Measurements from ENCODE around the gene APBA2.
"Not testable (repeated sequence)": the region's sequence is repeated elsewhere in the genome, so short reads cannot be mapped to it uniquely, and the experiment has no call there.

APBA2 gene

GRCh38 chr15:29016518-29016917 is 130.7 kb downstream of the APBA2 start:
- no peak for DNase-seq

- no peak for DNase-seq
These were observed 132.5 kb downstream of the APBA2 start for GRCh38 chr15:29018120-29018805.

DNA sequence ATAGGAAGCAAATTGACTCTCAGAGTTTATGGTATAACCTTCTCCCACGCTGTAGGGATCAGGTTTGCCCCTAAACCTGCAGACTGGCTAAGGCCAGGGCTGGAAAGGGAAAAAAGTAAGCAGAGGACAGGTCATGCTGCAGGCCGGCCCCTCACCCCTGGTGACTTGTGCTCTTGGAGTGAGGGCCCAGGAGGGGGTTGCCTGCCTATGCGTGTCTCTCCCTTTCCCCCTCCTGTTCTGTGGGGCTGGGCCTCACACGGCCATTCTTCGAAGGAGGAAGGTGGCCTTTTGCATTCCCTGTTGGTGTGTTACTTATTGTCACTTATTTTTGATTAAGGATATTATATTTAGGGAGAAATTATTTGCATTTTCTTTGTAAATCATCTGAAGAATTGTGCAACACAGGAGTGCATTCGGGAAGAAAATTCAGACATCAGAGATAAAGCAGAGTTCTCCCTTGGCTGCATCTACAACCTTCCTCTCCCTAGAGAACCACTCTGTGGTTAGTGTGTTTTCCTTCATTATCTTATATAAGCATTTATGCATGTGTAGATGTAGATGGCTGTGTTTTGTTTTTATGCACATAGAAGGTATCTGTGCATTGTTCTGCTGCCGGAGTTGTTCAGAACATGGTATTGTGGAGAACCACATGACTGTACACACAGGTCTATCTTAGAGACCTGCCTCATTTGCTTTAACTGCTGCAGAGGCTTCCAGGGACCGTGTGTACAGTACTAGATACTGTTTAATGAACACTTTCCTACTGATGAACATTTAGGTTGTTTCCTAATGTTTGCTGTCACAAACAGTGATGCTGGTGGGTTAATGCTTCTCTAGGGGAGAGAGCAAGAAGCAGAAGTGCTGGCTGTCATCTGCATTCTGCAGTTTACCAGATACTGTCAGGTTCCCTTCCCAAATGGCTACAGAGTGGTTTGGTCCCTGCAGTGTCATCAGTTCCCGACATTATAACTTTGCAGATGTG is 133.5 kb downstream of the APBA2 start:
- no peak for DNase-seq

DNA sequence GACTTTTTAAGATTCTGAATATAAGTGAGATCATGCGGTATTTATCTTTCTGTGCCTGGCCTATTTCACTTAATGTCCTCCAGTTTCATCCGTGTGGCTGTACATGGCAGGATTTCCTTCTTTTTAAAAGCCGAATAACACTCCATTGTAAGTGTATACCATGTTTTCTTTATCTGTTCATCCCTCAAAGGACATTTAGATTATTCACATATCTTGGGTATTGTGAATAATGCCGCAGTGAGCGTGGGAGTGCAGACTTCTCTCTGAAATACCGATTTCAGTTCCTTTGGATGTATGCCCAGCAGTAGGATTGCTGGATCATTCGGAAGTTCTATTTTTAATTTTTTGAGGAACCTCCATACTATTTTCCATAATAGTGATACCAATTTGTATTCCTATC is 136.1 kb downstream of the APBA2 start:
- DNase-seq = no peak

- no peak for DNase-seq
These were observed 138.9 kb downstream of the APBA2 start for GRCh38 chr15:29024662-29025061.

DNA sequence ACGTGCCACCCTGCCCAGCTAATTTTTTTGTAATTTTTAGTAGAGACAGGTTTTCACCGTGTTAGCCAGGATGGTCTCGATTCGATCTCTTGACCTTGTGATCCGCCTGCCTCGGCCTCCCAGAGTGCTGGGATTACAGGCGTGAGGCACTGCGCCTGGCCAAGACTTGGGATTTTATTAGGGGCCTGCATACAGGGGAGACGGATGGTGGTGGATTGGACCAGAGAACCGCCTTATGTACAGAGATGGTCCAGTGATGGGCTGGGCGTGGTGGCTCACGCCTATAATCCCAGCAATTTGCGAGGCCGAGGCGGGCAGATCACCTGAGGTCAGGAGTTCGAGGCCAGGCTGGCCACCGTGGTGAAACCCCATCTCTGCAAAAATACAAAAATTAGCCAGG is 139.6 kb downstream of the APBA2 start:
- DNase-seq = not testable (repeated sequence)

- DNase-seq = not testable (repeated sequence)
These were observed 142.4 kb downstream of the APBA2 start for GRCh38 chr15:29028158-29028557.

DNA sequence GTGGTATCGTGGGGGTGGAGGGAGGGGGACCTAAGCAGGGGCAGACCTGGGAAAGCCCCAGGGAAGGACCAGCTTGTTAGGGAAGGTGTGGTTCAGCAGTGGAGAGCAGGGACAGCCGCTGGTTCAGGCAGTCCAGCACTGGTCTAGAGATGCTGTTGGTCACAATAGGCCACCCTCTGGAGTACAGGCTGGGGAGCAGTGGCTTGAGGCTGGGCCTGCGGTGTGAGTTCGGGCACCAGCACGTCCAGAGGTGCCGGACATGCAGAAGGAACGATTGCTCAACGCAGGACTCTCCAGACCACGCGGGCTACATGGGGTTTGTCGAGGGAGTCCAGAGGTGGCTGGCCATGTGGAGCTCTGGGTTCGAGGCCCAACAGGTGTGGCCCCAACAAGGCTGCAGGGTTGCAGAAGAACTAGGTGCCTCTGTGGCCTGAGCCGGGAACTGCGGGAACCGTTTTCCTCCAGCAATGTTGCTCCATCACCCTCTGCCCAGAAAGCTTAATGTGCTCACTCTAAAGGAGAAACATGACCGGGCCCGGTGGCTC is 143.9 kb downstream of the APBA2 start:
- DNase-seq = no peak

DNA sequence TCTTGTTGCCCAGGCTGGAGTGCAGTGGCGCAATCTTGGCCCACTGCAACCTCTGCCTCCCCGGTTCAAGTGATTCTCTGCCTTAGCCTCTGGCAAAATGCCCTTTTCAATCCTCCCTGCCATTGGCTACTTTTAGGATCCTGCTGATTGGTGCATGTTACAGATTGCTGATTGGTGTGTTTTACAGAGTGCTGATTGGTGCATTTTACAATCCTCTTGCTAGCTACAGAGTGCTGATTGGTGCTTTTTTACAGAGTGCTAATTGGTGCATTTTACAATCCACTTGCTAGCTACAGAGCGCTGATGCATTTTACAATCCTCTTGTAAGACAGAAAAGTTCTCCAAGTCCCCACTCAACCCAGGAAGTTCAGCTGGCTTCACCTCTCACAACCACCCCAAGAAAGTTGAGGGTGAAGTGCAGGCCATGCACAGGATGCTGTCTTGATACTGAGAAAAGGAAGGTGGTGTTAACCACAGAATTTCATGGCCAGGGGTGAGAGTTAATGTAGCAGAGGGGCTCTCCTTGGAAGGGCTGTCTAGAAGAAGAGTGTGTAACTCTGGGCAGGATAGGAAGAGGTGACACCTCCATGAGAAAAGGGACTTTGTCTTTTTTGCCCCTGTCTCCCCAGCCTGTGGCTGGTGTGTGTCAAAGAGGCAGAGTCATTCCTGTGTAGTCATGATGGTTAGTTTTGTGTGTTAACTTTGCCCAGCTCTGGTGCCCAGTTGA is 145.9 kb downstream of the APBA2 start:
- no peak for DNase-seq

DNA sequence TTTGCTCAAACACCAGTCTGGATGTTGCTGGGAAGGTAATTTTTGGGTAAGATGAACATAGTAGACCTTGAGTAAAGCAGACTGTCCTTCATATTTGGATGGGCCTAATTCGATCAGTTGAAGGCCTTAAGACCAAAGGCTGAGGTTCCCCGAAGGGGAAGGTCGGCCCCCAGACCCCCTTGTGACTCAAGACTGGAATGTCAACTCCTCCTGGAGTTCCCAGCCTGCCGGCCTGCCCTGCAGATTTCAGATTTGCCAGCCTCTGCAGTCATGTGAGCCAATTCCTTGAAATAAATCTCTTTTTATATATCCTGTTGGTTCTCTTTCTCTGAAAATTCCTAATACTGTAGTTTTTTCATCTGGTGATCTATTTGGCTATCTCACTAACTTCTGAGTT is 146.5 kb downstream of the APBA2 start:
- DNase-seq = no peak

- no peak for DNase-seq
These were observed 147.0 kb downstream of the APBA2 start for GRCh38 chr15:29032751-29033150.

DNA sequence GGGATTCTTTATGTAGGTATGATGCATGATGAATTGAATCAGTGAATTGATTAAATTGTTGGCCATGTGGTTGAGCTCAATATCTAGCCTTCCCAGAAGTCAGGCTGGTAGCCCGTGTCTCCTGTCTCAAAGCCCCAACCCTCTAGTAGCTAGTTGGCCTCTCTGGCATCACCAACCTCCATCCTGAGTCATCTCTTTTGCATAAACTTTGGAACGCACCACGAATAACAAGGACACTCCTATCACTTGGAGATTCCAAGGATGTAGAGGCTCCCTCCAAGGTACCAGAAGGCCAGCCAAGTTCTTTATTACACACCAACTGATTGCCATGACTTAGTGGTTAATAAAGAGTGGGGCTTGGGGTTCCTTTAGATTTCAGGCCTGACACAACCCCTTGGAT is 148.4 kb downstream of the APBA2 start:
- no peak for DNase-seq

DNA sequence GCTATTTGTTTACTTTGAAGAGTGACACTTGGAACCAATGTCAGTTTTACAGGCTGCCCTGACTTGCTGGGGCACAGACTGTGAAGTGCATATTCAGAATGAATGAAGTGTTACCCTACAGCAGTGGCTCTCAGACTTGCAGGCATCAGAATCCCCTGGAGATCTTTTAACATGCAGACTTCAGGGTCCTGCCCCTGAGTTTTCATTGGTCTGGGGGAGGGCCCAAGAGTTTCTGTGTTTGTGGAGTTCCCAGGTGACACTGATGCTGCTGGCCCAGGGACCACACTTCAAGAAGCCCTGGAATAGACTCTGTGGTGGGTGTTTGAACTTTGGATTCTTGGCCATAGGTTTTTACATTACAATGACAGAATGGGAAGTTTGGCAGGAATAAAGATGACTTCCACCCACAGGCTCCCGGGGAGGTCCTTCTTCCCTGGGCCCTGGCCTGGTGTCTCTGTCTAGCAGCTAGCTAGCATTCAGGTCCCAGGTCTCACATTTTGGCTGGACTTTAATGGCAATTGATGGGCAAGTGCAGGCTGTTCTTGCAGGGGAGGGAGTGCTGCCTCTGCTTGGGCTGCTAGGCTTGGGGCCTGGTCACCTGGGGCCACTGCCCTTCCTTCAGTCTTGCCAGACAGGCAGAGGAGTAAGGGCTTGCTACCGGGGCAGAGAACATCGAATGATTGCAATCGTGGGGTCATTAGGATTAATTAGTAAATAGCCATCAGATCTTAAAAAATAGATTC is 149.0 kb downstream of the APBA2 start:
- no peak for DNase-seq

- no peak for DNase-seq
These were observed 149.8 kb downstream of the APBA2 start for GRCh38 chr15:29035336-29036285.

GRCh38 chr15:29037997-29038705 is 152.4 kb downstream of the APBA2 start:
- DNase-seq = no peak

- DNase-seq = no peak
These were observed 153.9 kb downstream of the APBA2 start for GRCh38 chr15:29039466-29040369.

DNA sequence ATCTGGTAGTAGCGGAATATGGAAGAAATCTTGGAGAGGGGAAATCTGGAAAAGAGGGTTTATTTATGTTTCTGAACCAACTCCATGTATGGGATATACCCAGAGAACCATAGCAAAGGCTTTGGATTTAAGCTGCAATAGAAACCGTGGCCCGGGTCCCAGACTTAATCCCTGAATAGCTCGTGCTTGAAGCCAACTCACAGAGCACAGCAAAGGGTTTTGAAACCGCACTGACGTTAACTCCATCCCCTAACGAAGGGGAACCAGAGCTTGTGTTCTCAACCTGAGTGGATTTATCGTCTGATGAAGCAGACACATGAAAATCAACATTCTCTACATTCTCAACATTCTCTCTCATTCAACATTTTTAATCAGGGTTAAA is 154.6 kb downstream of the APBA2 start:
- DNase-seq = no peak

DNA sequence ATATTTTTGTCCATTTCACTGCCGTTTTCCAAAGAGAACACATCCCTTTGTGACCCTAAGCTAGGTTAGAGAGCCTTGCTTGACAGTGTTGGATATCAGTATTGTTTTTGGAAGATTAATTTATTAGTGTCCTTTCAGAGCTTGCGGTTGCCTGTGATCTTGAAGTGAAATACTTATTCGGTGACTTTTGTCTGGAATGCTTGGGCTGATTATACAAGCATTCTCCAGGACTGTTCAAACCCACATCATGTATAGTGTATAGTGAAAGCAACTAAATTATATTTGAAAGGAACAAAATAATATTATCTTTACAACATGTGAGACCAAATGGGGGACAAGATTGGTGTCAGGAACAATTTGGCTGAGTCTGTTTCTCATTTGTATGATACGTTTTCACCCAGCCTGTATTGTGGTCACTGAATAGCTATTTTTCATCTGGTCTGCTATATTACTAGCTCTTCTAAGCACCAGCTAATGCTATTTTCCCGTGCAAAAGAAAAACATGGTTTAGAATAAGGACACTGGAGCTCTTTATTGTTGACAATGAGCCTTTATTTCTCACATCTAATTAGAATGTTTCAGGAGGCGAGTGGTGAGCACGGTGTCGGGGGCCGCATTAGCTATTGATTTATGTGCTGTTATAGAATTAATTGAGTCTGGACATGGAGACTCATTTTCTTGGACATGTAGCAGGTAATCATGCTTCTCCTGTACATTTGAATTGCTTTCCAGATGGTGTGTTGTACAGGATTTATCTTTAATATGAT is 158.1 kb downstream of the APBA2 start:
- DNase-seq = no peak

DNA sequence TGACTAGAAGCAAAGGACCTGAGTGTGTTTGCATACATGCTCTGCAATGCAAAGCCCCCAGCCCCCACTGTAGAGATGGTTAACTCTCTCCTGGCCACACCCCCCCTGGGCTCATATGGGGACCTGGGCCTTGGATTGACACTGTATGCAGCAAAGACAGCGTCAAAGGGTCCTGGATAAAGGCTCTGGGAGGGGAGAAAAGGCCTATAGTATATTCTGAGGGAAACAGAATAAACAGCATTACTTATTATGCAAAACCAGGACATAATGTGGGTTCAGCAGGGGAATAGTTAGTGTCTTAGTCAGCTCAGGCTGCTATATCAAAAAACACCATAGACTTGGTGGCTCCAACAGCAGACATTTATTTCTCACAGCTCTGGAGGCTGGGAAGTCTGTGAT is 158.7 kb downstream of the APBA2 start:
- DNase-seq = no peak
